ENCODE measurements around the gene PIGP. TPM values are rescaled to one million over a fixed set of nuclear protein-coding genes. Genes with fewer than 3 reads are reported as not detected.
A peak's percentile ranks its signal among the peaks of the same experiment; 100 is the strongest.

PIGP gene
- total and polyA plus RNA-seq, 9 of the 15 experiments (the other 6 are each of a cell fraction or from before 2014, with no cell fraction given) = 18.3 to 122 (median 35.6) TPM

- TF ChIP-seq PBX2 (CRISPR knock-in tag; IDR thresholded peaks at IDR 0.05; ENCODE audit: low read depth) (no peak), PBX2 (tag; conservative IDR thresholded peaks at IDR 0.05; ENCODE audit: low read depth) (no peak), JUNB (CRISPR knock-in tag; conservative IDR thresholded peaks at IDR 0.05) (no peak), ZC3H11A (IDR thresholded peaks at IDR 0.05; ENCODE audit: low read depth, low read length) (no peak), GTF2A2 (tag; IDR thresholded peaks at IDR 0.05) (no peak), SMAD4 (CRISPR knock-in tag; conservative IDR thresholded peaks at IDR 0.05) (no peak), MTA1 (IDR thresholded peaks at IDR 0.05; ENCODE audit: borderline replicate concordance) (no peak), RAD51 (IDR thresholded peaks at IDR 0.05; ENCODE audit: borderline replicate concordance, low read depth) (no peak), GATA2 (CRISPR knock-in tag; IDR thresholded peaks at IDR 0.05) (no peak)
Measured at GRCh38 chr21:37063433-37063832, 9.4 kb downstream of the PIGP start (continued).

- no peak for ATAC-seq
Measured at GRCh38 chr21:37062593-37062935, 10.3 kb downstream of the PIGP start.

More at GRCh38 chr21:37062593-37062935, 10.3 kb downstream of the PIGP start:
- H3K9me1 ChIP-seq (ENCODE audit: control insufficient read depth, insufficient read depth, low read length) = no peaks in the 10 kb centered on the region
- TF ChIP-seq, protein P1, sequence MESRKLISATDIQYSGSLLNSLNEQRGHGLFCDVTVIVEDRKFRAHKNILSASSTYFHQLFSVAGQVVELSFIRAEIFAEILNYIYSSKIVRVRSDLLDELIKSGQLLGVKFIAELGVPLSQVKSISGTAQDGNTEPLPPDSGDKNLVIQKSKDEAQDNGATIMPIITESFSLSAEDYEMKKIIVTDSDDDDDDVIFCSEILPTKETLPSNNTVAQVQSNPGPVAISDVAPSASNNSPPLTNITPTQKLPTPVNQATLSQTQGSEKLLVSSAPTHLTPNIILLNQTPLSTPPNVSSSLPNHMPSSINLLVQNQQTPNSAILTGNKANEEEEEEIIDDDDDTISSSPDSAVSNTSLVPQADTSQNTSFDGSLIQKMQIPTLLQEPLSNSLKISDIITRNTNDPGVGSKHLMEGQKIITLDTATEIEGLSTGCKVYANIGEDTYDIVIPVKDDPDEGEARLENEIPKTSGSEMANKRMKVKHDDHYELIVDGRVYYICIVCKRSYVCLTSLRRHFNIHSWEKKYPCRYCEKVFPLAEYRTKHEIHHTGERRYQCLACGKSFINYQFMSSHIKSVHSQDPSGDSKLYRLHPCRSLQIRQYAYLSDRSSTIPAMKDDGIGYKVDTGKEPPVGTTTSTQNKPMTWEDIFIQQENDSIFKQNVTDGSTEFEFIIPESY (CRISPR knock-in tag; IDR thresholded peaks at IDR 0.05) = peak; percentile 30; the same call in 1 of the 2 replicates
- no peak for TF ChIP-seq ZNF699 (CRISPR knock-in tag; IDR thresholded peaks at IDR 0.05; ENCODE audit: insufficient replicate concordance)
- H3K4me3 ChIP-seq = no peak overlapping the region
- H4K20me1 ChIP-seq (replicated peaks; ENCODE audit: control insufficient read depth, insufficient read depth, low read length) = no peaks in the 10 kb centered on the region
- H3K27me3 ChIP-seq (ENCODE audit: control insufficient read depth in 2 of 2, insufficient read depth in 2 of 2, low read length in 2 of 2) = no peaks in the 10 kb centered on the region
- in situ Hi-C loops (cut with MboI) = no loop called here
- no peak overlapping the region for H3K27ac ChIP-seq (ENCODE audit: extremely low read depth, low read depth, low read length)
- intact Hi-C loops (cut with micrococcal nuclease) = no loop called here
- no TSS peak for BruUV-seq (replicated peaks)
- no peaks in the 10 kb centered on the region for H3K79me2 ChIP-seq (ENCODE audit: control insufficient read depth, insufficient read depth, low read length)
- H3K9me3 ChIP-seq (replicated peaks; ENCODE audit: control insufficient read depth, insufficient read depth, low read depth, low read length) = no peaks in the 10 kb centered on the region
- no peak for DNase-seq (ENCODE audit: extremely low read depth in 1 of 4, low spot score in 3 of 4)
- no peak for FAIRE-seq
- CTCF ChIA-PET (ENCODE audit: low intra/inter-chr PET ratio) = no interaction called here
- POLR2A ChIA-PET = interaction anchor here (0.6 kb wide), 1 partner anchor 44 kb away, joined by 3 read pairs; no protein-coding TSS in a partner anchor
- H3K36me3 ChIP-seq (ENCODE audit: control insufficient read depth, insufficient read depth, low read length) = peaks cover 4% of the 10 kb centered on the region; the same call in 1 of the 3 replicates
- WGBS (ENCODE audit: insufficient coverage, low coverage, missing lambda C conversion rate) = 38% methylated on average over 6 of the region's 6 CpGs
- no peak overlapping the region for H3K9ac ChIP-seq (ENCODE audit: insufficient read depth in 1 of 2, low read depth in 2 of 2, low read length in 2 of 2)
- H3K4me2 ChIP-seq (ENCODE audit: insufficient read depth, low read length) = no peak overlapping the region
- no peaks in the 10 kb centered on the region; a peak in 1 of 5 replicates for H3K4me1 ChIP-seq (replicated peaks in 1 of 2; ENCODE audit: control insufficient read depth in 2 of 2, insufficient read depth in 2 of 2, low read length in 2 of 2)
- H2AFZ ChIP-seq (ENCODE audit: low read depth, low read length) = no peak overlapping the region

Measured in K562 (cell line).